ENCODE measurements around the gene CPEB4.

CPEB4 gene

GRCh38 chr5:173883347-173883924, 4.7 kb upstream of the CPEB4 start:
- in situ Hi-C loops (cut with HindIII; ENCODE audit: low sequenced_read_pairs), result loop anchor here (5.0 kb wide), 1 partner anchor 44 kb away; no protein-coding TSS in a partner anchor

GRCh38 chr5:173884402-173885053, 3.6 kb upstream of the CPEB4 start:
- in situ Hi-C loops (cut with HindIII; ENCODE audit: low sequenced_read_pairs), result loop anchor here (5.0 kb wide), 1 partner anchor 43 kb away; no protein-coding TSS in a partner anchor

GRCh38 chr5:173885054-173885443, 3.1 kb upstream of the CPEB4 start:
- in situ Hi-C loops (cut with HindIII; ENCODE audit: low sequenced_read_pairs), result no loop called here

- in situ Hi-C loops (cut with HindIII; ENCODE audit: low sequenced_read_pairs), result no loop called here
These were observed 2.6 kb upstream of the CPEB4 start for GRCh38 chr5:173885475-173886010.

GRCh38 chr5:173886150-173886549, 2.0 kb upstream of the CPEB4 start:
- in situ Hi-C loops (cut with HindIII; ENCODE audit: low sequenced_read_pairs), result no loop called here

DNA sequence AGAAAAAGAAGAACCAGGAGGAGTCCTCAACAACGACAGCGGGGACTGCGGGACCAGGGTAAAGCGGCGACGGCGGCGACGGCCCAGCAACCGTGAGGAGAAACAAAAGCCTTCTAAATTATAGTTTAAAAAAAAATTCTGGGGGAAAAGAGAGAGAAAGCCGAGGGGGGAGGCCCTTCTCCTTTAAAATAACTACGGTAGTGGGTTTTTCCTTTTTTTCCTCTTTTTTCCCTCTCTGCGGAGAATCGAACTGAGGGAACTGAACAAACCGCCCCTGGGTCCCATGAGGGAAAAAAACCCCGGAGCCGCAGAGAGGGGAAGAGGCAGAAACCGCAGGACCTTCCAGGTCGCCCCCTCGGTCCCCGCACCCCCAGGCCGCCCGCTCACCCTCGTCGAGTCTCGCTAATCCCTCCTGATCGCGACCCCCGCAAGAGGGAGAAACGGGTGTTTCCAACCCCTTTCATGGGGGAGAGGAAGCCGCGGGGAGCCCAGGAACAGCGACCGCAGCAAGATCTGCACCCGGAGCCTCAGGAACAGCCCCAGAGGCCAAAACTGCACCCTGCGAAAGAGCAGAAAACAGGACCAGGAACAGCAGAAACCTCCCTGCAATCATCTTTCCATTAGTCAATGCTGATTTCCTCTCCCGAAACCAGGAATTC, 453 bp downstream of the CPEB4 start:
- in situ Hi-C loops (cut with HindIII; ENCODE audit: low sequenced_read_pairs), result no loop called here

GRCh38 chr5:173890195-173890991, 2.2 kb downstream of the CPEB4 start:
- in situ Hi-C loops (cut with HindIII; ENCODE audit: low sequenced_read_pairs), result no loop called here

DNA sequence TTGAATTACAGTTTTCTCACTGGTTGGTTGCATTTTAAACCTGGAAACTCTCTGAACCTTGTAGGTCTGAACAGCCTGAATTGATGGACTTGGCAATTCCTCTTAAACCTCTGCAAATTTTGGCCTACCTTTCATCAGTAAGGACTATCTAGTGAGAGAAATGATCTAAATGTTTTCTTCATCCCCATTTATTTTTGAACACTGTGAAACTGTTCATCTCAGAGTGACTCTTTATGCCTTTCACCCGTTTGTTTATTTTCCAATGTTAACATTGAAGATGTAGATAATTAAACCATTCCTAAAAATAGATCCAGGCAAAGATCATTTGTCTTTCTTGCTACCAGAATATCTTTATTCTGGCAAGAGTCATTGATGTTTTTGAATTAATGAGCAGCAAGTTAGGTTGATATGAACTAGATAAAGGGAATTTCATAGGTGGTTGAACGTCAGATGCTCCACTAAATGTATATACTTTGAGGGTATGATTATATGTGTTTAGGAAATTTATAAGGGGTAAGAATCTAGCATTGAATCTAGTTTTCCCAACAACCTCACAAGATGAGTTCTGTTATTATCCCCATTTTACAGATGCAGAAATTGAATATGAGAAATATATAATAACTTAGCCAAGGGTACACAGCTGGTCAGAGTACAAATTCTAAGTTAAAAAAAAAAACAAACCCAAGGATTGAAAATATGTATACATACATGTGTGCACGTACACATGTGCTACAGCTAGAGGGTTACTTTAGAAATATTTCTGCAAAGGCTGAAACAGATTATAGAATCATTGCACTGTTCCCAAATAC, 3.4 kb downstream of the CPEB4 start:
- in situ Hi-C loops (cut with HindIII; ENCODE audit: low sequenced_read_pairs), result no loop called here

DNA sequence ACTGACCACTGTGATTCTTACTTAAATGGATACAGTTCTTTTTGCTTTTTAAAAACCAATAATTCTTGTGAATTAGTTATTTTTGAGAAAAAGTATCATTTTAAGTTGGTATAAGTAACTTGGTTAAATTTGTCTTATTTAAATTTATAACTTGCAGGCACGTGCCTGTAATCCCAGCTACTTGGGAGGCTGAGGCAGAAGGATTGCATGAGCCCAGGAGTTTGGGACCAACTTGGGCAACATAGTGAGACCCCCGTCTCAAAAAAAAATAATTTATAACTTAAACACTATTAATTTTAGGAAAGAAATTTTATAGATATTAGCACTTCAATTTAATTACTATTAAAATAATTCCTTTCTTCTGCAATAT, 5.0 kb downstream of the CPEB4 start:
- in situ Hi-C loops (cut with HindIII; ENCODE audit: low sequenced_read_pairs), result no loop called here

GRCh38 chr5:173895401-173896165, 7.4 kb downstream of the CPEB4 start:
- in situ Hi-C loops (cut with HindIII; ENCODE audit: low sequenced_read_pairs), result no loop called here

DNA sequence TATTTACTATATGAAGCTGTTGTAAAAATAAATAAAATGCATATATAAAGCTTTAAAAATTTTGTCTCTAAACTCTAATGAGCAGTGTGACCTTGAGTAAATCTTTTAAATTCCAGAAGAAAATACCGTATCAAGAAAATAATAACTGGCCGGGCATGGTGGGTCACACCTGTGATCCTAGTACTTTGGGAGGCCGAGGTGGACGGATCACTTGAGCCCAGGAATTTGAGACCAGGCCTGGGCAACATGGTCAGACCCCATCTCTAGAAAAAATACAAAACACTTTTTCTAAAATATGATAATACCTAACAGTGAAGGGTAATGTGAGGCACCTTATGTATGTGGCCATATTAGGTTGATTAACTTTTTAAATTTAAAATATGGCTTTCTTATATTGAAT, 8.5 kb downstream of the CPEB4 start:
- in situ Hi-C loops (cut with HindIII; ENCODE audit: low sequenced_read_pairs), result no loop called here

- in situ Hi-C loops (cut with HindIII; ENCODE audit: low sequenced_read_pairs), result no loop called here
These were observed 13.6 kb downstream of the CPEB4 start for GRCh38 chr5:173901705-173902104.

DNA sequence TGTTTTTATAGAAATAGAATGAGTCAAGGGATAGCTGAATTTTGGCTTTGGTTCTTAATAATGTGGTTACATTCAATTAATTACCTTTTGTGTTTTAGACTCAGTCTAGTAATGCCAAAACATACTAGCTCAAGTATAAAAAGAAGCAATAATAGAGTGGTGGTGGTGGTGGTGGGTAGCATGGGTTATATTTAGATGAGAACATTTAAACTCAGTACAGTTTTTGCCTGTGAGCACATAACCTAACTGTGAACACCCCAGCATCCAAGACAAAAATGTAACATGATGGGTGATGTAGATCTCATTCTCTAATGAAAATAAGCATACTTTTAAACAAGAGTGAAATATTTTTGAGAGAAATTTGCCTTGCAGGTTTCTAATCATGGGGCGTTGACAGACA, 14.2 kb downstream of the CPEB4 start:
- in situ Hi-C loops (cut with HindIII; ENCODE audit: low sequenced_read_pairs), result no loop called here

DNA sequence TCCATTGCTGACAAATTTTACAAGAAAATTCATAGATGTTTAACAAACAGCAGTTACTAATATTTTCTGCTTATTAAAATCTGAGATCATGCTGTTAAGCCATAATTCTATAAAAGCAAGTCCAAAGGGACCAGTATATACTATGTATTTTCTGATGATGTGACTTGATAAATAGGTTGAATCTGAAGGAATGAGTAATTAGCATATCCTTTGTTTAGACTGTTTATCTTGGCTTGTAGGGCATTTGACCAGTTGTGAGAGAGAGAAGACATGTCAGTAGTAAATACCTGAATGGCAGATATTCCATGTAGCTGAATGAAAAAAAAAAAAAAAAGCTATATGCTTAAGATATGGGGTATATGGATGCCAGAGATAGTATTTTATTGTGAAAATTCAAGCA, 14.6 kb downstream of the CPEB4 start:
- in situ Hi-C loops (cut with HindIII; ENCODE audit: low sequenced_read_pairs), result no loop called here

- in situ Hi-C loops (cut with HindIII; ENCODE audit: low sequenced_read_pairs), result no loop called here
These were observed 15.4 kb downstream of the CPEB4 start for GRCh38 chr5:173903396-173904140.

- in situ Hi-C loops (cut with HindIII; ENCODE audit: low sequenced_read_pairs), result no loop called here
These were observed 16.0 kb downstream of the CPEB4 start for GRCh38 chr5:173904151-173904550.

DNA sequence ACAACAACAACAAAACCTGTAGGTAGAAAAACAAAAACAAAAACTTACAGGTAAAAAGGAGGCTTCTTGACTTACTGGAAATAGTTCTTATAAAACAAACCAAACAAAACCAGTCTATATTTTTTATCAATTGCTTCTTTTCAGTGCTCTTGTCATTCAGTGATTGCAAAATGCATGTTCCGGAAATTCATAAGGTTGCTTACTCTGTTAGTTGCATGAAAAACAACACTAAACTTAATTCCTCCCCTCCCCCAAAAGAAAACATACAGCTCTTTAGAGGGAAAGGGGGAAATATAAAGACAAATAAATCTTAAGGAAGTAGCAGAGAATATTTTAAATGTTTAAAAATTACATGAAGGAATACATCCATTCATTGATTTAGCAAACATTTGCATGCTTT, 19.1 kb downstream of the CPEB4 start:
- in situ Hi-C loops (cut with HindIII; ENCODE audit: low sequenced_read_pairs), result no loop called here

- in situ Hi-C loops (cut with HindIII; ENCODE audit: low sequenced_read_pairs), result no loop called here
These were observed 19.7 kb downstream of the CPEB4 start for GRCh38 chr5:173907686-173908371.
